CD1c-positive myeloid dendritic cell (primary cell): ENCODE results near the gene RBMXL2.

ENCODE experiments used
- DNase-seq: peaks from one replicate; pipeline ENCODE4 v3.0.0-alpha.2; 2016; ENCODE audit errors: extremely low spot score

Gene RBMXL2

GRCh38 chr11:7088921-7089320 is at the start of gene RBMXL2:
Gene RBMXL2, plus strand, starts transcription at chr11:7088998. Its CDS starts 123 bp downstream, at chr11:7089121.
- DNase-seq: no peak

- DNase-seq: no peak
Observed at GRCh38 chr11:7046474-7047175, 42.2 kb upstream of the RBMXL2 start.

GRCh38 chr11:7050191-7050590 is 38.6 kb upstream of the RBMXL2 start:
- DNase-seq: no peak

DNA sequence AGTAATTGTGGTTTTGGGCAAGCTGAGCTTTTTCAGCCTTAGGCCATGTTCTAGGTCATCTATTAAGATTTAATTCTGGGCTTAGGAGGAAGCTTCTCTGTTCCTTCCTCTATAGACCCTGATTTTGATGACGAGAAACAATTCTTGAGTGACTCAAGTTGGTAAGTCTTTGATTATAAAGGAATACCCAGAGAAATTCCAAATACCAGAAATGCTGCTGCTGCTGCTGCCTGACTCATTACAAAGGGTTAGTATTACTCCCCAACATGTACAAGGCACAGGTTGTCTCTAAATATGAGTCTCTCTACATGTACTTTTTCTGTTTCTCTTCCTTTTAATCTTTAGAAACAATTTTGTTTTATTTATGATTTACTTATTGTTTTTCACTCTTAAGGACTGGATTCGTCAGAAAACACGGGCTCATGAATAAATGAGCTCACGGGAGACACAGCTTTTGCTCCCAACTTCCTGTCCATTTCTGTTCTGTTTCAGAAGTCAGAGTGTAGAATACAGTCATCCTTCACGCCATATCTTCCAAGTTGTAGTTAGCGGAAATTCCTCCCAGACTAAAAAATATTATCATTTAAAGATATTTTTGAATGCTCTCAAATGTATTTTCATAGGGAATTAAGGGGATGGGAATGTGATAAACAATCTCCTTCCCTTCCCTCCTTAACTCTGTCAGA is 31.8 kb upstream of the RBMXL2 start:
- no peak for DNase-seq

GRCh38 chr11:7057641-7058040 is 31.2 kb upstream of the RBMXL2 start:
- no peak for DNase-seq

DNA sequence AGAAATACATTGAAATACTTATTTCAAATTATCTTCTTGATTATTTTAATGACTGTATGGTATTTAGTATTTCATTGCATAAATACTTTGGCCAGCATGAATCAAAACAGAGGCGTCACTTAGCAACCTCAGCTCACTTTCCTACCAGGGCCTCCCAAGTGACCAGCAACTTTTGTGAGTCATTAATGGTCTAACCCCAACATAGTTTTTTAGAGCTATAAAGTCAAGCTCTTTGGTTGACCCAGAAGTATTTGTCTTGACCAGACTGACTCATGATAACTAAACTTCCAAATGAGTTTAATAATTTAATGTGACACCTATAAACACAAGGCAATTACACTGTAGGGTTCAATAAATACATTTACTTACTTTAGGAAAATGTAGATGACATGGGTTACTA is 27.9 kb upstream of the RBMXL2 start:
- no peak for DNase-seq

- DNase-seq: no peak
Observed at GRCh38 chr11:7062534-7062933, 26.3 kb upstream of the RBMXL2 start.

- no peak for DNase-seq
Observed at GRCh38 chr11:7072401-7073028, 16.3 kb upstream of the RBMXL2 start.

- no peak for DNase-seq
Observed at GRCh38 chr11:7077101-7077500, 11.7 kb upstream of the RBMXL2 start.

DNA sequence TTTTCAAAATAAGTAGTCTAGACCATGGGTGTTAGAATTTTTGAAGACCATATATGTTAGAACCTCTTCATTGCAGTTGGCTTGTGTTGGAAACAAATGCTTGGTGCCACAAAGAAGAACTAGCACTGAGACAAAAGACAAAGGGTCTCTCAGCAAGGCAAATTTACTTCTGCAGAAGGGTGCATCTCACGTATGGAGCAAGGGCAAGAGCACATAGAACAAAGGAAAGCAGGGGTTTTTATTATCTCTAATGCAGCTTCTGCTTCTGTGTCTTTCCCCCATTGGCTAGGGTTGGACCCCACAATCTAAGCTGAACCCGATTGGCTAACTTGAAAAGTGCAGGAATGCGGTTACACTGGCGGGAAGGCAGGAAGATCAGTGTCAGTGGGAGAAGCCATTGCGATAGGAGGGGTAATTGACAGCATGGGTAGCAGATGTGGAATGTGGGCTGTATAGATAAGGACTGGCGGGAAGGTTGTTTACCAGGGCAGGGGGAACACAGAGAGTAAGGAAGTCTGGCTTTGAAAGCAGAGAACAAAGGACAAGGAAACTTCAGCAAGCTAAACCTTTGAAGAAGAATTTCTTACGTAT is 9.2 kb upstream of the RBMXL2 start:
- DNase-seq: no peak

GRCh38 chr11:7080900-7081299 is 7.9 kb upstream of the RBMXL2 start:
- no peak for DNase-seq

GRCh38 chr11:7081441-7081840 is 7.4 kb upstream of the RBMXL2 start:
- DNase-seq: no peak

- no peak for DNase-seq
Observed at GRCh38 chr11:7089328-7090251, 792 bp downstream of the RBMXL2 start.

GRCh38 chr11:7098235-7098832 is 9.5 kb downstream of the RBMXL2 start:
- DNase-seq: peak; percentile 71

DNA sequence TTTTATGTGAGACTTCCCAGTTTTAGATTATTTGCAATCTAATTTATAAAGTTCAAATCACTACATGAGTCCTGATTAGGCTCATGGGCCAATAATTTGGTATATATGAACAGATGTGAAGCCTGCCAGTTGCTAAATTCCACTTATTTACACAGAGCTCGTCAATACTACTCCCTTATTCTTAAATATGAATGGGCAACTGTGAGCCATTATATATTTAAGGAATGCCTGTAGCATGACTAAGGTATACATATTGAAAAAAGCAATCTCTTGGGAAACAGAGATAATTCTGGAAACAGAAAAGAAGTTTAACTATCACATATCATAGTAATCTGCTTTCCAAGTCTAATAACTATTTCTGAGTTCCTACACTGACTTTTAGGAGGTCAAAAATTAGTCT is 27.0 kb downstream of the RBMXL2 start:
- DNase-seq: no peak

DNA sequence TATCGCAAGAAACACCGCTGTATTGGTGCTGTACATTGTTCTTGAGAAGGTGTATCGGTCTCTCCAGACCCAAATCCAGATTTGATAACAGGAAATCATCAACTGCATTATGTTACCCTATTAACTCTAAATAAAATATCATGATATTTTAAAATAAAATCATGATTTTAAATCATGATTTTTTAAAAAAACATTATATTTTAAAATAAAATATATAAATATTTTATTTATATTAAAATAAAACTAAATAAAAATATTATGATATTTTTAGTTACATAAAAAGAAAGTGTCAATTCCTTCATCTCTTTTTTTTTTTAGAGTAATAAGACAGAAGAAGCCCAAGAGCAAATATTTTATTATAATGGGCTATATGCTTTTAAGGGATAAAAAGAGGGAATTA is 27.6 kb downstream of the RBMXL2 start:
- no peak for DNase-seq

DNA sequence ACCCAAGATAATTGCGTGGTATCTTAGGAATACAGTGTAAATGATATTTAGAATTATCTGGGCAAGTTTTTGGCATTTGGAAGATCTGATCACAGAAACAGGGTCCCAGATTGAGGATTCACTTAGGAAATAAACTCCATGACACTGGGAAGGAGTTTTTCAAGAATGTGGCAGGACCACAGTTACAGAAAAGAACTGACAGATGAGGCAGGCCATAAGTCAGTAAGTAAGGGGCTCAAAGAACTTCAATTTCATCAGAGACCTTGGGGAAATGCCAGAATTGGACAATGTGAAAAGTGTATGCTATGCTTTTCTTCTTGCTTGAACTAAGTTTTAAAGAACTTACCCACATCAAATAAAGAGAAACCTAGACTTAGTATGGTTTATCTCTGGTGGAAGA is 49.3 kb downstream of the RBMXL2 start:
- no peak for DNase-seq
